HG02852 (cell line): ENCODE results near the gene ALG5.

Experiments
- ATAC-seq: cut with Tn5 transposase; IDR thresholded peaks from one replicate; pipeline ENCODE4 v1.9.1; 2021; ENCODE audit warnings: mild to moderate bottlenecking, moderate library complexity; ENCODE audit not compliant: unreplicated experiment

Gene ALG5, protein sequence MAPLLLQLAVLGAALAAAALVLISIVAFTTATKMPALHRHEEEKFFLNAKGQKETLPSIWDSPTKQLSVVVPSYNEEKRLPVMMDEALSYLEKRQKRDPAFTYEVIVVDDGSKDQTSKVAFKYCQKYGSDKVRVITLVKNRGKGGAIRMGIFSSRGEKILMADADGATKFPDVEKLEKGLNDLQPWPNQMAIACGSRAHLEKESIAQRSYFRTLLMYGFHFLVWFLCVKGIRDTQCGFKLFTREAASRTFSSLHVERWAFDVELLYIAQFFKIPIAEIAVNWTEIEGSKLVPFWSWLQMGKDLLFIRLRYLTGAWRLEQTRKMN

DNA sequence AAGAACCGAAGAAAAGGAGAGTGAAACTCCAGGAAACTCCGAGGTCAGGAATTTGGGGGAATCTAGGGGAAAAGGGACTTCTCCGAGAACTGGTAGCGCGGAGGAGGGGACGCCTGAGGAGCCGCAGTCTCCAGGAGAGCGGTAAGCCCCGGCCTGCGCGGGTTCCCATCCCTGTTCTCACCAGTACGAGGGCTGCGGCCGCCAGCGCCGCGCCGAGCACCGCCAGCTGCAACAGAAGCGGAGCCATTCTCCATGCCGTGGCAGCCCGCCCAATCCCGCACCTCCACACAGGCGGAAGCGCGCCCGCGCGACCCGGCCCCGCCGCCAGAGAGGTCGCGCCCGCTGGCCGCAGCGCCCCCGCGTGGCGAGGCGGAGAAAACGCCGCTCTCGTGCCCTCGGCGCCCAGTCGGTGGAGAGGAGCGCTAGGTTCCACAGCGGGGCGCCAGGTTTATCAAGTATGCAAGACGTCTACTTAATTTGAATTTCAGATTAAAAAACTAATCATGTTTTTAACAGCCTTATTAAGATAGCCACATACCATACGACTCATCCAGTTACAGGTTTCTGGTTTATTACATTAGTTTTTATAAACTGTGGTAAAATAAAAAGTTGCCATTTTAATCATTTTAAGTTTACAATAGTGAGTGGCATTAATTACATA is at the start of gene ALG5:
Gene ALG5 (minus strand): TSS at position 287 of the 661 bp plus-strand sequence. CDS start 40 bp downstream, at position 247.
- ATAC-seq, result peak; percentile 63

DNA sequence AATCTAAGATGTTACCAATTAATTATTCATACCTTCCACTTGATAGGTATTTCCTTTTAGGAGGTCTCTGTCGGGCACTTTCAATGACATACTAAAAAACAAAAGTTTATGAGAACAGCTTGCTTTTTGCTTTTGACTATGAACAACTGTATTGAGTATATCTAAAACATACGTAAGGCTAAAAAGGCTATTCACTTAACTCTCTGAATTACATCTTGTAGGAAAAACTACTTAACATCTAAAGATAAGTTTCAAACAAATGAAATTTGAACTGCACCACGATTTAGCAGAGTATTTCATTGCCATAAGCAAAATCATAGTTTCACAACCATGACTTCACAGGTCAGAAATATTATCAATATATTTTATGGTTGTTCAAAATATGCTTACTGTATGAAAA is 48.7 kb upstream of the ALG5 start:
- ATAC-seq, result no peak

DNA sequence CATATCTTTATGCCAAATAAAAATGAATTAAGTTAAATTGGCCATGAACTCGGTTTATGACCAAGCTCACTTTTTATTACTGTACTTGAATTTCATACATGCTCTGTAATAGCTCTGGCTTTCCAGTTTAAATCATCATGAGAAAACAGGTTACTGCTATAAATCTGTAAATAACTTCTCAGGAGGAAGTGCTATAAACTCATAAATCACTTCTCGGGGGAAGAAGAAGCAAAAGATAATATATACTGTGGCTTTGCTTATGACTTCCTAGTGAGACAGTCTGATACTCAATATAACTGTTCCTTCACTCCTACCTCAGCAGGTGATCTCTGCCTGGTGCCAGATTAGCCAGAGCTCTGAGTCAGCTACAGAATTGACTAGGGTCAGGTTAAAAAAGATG is 47.9 kb upstream of the ALG5 start:
- ATAC-seq, result no peak

DNA sequence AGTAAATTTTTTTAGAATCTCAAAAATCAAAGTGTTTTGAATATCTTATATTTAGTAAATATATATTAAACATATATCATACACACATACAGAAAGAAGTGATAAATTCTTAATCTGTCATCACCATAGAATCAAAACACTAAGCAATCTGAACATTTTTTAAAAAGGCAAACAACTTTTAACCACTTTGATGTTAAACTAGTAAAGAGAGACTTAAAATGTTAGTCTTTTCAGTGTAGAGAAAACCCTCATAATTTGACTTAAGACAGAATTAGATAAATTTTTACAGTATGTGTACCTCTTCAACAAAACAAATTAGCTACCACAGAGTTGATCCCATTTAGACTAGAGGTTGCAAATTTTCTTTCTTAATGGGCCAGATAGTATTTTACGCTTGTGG is 46.9 kb upstream of the ALG5 start:
- no peak for ATAC-seq

DNA sequence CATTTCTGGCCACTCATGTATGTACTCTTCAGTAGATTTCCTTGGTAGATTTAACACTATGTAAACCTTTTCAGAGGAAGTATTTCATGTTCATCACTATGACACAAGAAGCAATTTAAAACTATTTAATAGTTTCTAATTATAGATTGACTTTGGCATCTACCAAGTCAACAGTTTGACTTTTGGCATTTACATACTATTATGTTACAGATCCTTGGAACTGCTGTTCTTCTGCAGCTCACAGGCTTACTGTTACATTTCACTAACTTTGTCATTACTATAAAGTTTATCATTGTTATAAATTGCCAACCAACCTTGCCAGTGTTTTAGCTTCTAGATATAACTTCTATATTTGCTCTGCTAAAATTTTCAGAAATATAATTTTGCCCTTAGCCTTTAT is 41.6 kb upstream of the ALG5 start:
- no peak for ATAC-seq

DNA sequence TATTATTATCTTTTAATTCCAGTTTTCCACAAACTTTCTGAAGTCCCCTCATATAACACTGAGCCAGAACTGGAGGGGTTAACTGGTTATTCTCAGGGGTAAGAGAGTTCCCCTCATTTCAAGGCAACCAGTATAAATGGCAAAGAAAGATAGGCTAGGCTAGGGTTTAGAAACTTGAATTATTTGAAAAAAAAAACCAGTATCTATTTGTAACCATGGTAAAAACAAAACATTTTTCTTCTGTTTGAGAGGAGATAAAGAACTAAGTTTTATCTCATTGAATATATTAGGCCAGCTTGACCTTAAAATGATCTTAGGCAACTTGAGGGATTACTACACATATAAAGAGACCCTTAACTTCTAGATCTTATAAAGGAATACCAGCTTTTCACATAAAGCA is 40.8 kb upstream of the ALG5 start:
- ATAC-seq, result no peak

DNA sequence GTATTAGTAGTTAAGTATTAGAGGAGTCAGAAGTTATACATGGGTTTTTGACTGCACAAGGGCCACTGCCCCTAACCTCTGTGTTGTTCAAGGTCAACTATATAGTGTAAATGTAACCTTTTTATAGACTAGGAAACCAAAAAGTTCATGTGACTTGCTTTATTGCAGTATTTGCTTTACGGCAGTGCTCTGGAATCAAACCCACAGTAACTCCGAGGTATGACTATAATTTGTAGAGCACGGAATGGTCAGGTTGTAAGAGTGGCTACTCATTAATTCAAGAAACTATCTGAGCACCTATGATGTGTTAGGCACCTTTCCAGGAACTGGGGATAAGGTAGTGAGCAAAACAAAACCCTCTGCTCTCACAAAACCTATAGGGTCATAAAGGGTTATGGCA is 38.1 kb upstream of the ALG5 start:
- ATAC-seq, result no peak

DNA sequence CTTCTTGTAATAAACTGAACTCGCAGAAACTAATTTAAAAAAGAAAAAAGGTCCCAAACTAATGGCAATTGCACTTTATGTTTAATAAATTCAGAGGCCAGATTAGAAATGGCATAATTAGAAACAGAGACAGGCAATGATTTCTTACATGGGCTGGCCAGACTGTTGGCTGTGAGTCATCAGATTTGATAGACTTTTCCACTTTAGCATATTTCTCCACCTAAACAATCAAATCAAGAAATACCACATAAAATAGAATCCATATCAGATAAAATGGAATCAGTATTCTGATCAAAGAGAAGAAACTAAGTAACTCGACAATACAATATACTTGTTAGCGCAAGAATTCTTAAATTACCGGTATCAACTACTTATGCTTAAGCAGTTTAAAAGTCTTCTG is 30.5 kb upstream of the ALG5 start:
- no peak for ATAC-seq

DNA sequence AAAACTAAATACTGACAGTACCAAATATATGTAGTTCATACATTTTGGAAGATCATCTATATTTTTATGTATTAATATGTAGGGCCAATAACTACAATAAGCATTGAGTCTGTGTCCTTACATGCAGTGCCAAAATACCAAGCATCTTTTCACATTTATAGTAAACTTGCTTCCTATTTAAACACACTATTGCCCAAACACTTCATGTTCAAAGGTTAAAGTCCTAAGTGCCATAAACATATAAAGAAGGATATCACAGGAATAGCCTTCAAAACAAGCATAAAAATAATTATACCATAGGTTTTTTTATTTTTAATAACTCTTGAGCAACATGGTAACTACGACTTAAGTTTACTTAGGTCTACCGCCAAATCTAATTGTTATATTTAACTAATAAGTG is 28.5 kb upstream of the ALG5 start:
- no peak for ATAC-seq

DNA sequence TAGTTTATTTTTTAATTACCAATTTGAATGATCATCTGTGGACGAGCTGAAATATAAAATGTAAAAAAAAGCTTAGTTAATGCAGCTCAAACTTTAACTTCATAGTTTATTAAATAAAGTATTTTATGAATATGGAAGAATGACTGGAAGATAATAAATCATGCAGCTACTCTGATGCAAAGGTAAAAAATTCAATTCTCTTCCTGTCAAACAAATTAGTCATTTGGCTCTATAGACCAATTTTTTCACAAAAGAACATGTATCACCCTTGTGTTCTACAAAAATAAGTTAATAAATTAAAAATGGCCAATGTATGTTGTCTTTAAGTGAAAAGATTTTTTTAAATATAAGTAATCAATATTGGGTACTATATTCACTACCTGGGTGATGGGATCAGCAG is 27.6 kb upstream of the ALG5 start:
- ATAC-seq, result no peak

DNA sequence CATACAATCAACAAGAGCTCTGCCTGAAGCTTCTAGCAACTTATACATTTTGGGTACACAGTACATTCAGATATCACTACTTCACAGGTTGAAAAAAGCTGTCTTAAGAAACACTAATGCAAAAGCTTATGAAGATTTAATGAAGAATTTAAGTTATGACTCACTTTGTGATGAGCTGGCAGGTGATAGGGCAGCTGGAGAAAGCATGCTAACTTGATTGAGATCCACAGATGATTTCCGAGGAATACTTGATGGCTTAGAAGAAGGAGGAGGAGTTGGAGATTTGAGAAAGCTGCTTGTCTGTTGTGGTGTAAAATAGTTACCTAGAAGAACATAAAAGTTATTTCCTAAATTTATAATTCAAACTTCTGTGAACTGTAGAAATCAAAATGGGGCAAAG is 24.7 kb upstream of the ALG5 start:
- no peak for ATAC-seq

DNA sequence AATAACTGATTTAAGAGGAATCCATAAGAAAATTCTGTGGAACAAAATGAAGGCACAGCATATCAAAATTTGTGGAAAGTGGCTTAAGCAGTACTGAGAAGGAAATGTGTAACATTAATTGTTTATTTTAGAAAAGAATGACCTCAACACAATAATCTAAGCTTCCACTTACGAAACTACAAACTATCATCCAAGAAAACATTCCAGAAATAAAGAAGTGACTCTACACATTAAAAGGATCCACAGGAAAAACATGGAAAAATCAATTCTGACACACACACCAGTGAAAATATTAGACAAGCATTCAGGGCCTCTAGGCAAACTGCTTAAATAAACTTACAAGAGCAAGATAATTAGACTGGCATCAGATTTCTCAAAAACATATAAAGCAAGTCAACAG is 15.5 kb upstream of the ALG5 start:
- ATAC-seq, result no peak

DNA sequence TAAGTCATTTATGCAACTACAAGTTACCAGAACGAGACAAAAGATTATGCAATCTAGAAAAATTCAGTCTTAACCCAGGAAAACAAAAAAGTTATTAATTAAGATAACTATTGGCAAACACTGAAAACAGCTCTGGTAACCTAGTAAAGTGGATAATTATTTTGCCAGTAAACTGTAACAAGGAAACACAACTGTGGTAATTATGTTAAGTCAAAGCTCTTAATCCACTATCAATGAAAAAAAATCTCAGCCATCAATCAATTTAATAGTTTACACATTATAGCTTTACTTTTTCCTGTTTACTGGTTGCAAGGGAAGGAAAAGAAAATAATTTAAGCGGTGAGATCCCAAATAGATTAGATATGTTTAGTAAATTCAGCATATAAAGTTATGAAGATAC is 12.6 kb upstream of the ALG5 start:
- no peak for ATAC-seq

DNA sequence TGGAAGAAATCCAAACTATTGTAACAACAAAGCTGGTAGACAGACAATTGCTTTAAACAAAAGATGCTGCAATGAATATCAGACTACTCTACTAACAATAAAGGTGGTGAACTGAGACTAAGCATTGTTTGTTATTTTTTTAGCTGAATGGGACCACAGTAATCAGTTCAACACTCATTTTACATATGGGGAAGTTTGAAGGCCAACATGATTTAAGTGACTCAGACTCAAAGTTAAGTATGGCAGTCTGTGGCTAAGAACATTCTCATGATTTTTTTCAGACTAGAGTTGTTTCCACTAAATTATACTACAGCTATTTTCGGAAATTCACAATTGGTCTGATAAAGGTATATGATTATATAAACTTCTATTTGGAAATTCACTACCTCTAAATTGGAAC is 11.9 kb upstream of the ALG5 start:
- no peak for ATAC-seq

DNA sequence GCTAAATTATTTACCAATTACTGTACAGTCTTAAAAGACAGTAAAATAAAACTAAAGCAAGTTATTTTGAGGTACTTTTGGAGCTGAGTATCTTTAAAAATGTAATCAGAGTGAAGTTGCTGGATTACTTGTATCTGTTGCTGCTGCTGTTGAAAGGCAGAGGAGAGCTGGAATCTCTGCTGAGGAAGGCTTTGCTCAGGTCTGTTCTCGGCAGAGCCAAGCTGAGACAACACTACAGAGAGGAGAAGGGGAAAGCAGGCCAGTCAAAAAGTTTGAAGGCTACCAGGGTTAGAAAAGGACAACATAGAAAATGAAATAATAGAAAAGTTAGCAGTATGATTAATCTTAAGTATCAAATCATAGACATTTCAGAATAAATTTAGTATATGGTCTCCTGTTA is 11.3 kb upstream of the ALG5 start:
- ATAC-seq, result no peak

DNA sequence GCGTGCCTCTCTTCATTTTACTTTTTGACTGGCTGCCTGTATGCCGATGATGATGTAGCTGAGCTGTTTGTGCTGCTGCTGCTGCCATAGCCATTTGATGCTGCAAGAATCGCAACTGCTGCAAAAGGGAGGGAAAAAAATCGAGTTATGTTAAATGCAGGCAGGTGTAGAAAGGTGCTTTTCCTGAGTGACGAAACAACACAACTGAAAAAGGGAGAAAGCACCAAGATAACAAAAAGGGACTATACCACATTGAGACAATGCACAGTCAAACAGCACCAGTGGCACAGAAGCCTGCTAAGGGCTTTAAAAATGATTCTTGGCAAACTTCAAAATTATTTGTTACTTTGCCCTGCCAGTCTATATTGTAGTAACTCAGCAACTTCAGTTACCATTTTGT is 10.6 kb upstream of the ALG5 start:
- ATAC-seq, result no peak

DNA sequence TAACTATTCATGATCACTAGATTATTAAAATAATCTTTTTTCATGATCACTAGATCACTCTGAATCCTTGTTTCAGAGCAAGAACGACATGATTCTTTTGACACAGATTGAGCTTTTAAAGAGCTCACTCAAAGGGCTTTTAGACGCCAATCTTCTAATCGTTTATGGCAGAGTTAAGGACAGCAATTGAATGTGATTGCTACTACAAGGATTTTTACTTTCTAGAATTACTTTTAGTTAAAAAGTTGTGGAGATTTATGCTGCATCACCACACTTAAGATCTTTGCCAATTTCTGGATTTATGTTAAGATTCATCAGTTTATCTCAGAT is 2.7 kb upstream of the ALG5 start:
- ATAC-seq, result no peak

DNA sequence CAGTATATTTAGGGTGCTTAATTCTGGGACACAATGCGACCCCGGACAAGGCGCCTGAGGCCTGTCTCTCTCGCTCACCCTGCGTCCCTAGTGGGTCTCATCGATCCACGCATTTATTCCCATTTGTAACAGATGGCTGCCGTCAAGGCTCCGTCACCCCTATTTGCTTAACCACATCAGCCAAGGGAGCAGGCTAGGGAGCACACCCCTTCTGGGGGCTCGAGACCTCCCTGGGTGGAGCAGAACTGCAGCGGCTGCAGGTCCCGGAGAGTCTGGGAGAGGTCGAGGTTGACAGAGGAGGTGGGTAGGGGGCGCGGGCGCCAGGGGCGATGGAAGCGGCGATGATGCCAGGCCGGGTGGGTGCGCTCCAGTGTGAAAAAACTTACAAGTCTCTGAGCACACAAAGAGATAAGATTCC is 507 bp downstream of the ALG5 start:
- no peak for ATAC-seq

DNA sequence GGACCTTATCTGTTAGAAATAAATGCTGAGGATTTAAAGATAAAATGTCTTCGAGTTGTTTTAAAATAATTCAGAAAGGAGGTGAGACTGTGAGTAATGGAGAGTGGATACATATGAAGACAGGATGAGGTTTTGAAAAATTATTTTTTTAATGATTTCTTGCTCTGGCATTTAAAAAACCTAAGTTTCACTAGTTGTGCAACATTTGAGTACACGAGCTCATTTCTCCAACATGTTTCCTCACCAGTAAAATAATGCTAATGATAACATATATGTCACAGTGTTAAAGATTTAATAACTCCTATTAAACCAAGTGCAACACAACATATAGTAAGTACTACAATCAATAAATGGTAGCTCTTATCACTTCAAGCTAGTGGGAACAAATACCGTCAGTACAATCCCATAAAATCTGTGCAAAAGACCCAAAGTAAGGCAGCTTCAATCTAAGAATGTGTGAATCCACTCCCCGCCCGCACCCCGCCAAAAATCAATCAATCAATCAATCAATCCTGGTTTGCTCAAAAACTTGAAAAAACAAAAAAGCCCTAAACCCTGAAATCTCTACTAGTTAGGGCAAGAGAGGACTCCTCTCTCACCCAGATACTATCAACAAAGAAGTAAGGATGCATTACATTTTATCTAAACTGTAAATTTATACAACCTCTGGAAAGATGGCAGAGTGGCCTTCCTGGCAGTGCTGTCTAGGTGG is 1.3 kb downstream of the ALG5 start:
- no peak for ATAC-seq

DNA sequence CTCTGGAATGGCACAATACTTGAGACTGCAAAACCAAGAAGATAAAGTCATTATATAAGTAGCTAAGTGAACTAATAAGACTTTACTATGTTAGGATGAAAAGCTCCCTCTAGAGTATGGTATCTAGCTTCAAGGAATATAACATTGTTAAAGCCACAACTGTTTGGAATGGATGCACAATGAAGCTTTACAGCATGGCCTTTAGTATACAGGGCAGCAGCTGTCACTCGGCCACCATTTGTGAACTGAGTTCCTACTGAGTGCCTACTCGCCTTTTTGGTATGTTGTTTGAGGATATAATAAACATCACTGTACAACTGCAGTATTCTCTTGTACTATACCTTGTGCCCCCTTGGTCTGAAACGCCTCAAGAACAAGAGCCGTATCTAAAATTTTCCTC is 6.8 kb downstream of the ALG5 start:
- ATAC-seq, result no peak

DNA sequence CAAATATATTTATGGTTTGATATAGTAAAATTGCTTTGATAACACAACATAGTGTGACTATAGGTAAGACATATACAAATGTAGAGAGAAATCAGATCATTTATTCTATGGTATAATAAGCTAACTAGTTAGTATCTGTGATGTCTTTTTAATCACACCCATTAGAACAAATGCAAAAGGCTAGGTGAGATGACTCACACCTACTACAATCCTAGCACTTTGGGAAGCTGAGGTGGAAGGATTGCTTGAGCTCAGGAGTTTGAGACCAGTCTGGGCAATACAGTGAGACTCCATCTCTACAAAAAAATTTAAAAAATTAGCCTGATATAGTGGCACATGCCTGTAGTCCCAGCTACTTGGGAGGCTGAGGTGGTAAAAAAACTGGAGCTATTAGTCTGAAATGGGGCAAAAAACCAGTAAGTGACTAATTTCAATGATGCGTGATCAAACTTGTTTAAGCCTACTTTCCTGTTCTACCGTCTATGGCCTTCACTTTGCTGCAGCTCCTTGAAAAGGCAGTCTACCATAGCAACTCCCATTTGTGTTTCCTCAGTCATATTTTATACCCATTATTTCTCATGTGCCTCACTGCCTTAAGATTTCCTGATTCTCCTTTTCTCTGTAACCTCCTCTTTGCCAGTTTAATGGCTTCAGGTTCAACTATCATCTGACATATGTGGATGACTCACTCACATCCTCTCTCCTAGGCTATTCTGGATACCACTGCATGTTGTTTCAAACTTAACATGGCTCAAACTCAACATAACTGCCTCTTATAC is 12.5 kb downstream of the ALG5 start:
- no peak for ATAC-seq
